GM21825 (cell line): Measurements from ENCODE around the gene NRXN3.

Experiments used
- ATAC-seq: cut with Tn5 transposase; IDR thresholded peaks from one replicate; pipeline ENCODE4 v1.9.1; 2021; ENCODE audit warnings: mild to moderate bottlenecking, moderate library complexity; ENCODE audit not compliant: unreplicated experiment

The NRXN3 gene

DNA sequence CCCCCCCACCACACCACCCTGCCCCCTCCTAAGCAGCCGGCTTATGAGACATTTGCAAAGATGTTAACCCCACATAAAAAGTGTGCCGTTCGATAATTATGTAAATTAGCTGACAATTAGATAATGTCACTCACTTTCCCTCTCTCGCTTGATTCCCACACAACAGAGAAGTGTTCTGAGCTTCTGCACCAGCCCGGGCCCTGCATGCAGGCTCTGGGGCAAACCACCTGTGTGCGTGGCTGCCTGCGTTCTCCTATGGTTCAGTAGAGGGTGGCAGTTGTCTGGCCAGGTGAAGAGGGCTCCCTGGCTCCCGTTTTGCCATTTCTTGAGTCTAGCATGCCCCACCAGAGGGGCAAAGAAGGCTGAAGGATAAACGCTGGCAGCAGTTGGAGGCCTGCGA, 68.0 kb downstream of the NRXN3 start:
- ATAC-seq: no peak

GRCh38 chr14:78240567-78240966, 70.4 kb downstream of the NRXN3 start:
- no peak for ATAC-seq

DNA sequence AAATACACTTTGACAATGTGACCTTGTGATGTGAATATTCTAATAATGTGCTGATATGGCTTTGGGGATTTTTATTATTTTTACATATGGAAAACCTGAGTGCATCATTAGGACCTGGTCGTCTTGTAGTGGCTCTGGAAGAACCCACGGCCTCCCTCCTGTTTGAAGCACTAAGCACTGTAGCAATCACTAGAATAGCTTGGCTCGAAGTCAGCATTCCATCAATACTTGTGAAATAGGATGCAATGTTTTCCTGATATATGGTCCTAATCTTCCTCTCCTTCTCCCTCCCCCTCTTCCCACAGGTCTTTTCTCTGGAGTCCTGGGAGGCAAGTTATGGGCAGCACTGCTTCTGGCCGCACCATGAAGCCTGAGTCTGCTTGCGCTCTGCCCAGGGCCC, 71.9 kb downstream of the NRXN3 start:
- ATAC-seq: no peak

DNA sequence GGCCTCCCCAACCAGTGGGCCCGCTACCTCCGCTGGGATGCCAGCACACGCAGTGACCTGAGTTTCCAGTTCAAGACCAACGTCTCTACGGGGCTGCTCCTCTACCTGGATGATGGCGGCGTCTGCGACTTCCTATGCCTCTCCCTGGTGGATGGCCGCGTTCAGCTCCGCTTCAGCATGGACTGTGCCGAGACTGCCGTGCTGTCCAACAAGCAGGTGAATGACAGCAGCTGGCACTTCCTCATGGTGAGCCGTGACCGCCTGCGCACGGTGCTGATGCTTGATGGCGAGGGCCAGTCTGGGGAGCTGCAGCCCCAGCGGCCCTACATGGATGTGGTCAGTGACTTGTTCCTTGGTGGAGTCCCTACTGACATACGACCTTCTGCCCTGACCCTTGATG, 73.0 kb downstream of the NRXN3 start:
- no peak for ATAC-seq

GRCh38 chr14:78245238-78245637, 75.1 kb downstream of the NRXN3 start:
- ATAC-seq: no peak

DNA sequence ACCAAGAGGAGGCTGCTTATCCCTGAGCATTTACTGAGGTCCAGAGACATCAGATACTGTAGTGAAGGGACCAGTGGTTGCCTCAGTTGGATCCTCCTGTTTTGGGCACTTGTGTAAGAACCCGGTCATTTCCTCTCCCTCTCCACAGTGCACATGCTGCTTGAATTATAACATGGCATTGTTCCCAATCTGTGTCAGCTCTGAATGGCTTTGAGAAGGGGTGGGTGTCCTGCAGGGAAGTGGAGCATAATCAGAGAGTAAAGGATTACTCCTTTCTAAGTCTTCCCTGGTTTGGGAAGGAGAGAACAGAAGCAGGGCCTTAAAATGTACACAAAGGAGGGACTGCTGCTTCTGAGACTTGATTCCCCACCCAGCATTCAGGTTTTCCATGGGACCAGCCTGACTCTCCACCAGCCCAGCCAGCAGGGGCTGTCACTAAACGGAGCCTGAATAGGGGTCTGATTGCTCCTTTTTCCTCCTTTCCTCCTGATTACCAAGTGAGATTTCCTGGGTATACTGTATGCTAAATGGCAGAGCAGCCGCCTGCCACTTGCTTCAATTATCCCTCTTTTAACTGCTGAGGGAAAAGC, 78.4 kb downstream of the NRXN3 start:
- ATAC-seq: no peak

DNA sequence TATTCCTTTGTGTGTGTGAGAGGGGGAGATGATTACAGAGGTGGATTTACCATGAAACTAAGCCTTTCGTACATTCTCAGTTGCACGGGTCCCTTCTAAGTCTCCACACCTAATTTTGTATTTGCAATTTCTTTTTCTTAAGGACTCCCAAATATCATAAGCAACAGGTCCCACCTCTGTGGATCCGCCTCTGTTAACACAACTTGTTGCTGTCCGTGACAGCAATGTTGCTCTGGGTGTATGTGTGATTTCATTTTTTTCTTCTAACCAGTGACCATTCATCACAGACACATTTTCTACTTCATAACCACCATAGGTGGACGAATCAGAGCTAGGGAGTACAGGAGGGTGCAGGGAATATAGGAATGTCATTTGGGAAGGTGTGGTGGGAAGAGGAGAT, 81.1 kb downstream of the NRXN3 start:
- no peak for ATAC-seq

DNA sequence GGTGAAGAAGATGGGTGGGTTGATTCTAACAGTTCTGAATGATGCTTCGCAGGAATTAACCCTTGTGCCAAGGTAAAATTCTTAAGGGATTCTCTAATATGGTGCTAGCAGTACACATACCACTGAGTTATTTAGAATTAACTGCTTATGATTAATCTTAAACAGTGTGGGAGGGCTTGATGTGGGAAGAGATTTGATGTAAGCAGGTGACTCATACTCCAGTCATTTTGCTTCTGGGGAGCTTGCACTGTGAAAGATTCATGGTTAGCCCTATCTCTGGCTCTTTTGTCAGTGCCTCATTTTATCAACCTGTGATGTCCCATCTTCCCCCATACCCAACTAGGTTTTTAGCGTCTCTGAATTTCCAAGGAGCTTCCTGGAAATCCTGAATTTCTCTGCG, 83.8 kb downstream of the NRXN3 start:
- ATAC-seq: no peak

DNA sequence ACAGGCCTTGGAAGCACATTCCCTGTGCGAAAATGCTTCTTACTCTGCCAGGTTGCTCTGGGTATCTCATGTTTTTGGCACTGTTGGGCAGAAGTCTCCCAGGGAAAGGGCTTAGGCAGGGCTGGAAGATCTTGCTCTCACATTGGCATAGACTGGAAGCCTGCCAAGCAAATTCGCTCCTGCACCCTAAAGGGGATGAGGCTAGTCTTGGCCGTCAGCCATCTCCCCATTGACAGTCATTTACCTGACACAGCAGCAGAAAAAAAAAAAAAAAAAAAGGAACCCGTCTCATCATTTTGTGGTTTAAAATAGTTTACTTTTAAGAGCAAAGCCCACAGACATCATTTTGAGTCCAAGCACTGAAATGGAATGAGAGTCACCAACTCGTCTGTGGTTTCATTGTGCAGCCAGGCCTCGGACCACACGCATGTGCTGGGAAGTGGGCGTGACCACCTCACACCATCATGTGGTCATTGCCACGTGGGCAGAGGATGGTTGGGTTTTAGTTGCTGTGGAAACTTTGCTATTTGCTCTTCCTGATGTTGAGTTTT, 84.8 kb downstream of the NRXN3 start:
- no peak for ATAC-seq

GRCh38 chr14:78259831-78260230, 89.7 kb downstream of the NRXN3 start:
- no peak for ATAC-seq

GRCh38 chr14:78278464-78279250, 108.5 kb downstream of the NRXN3 start:
- ATAC-seq: no peak

GRCh38 chr14:78282437-78282836, 112.3 kb downstream of the NRXN3 start:
- no peak for ATAC-seq

GRCh38 chr14:78286210-78286609, 116.0 kb downstream of the NRXN3 start:
- ATAC-seq: no peak

GRCh38 chr14:78292003-78292402, 121.8 kb downstream of the NRXN3 start:
- peak; percentile 86 for ATAC-seq

- ATAC-seq: no peak
These were observed 127.7 kb downstream of the NRXN3 start for GRCh38 chr14:78297858-78298257.

GRCh38 chr14:78298298-78298697, 128.1 kb downstream of the NRXN3 start:
- no peak for ATAC-seq

GRCh38 chr14:78302841-78303240, 132.7 kb downstream of the NRXN3 start:
- ATAC-seq: no peak

- no peak for ATAC-seq
These were observed 137.5 kb downstream of the NRXN3 start for GRCh38 chr14:78307671-78308070.

- ATAC-seq: no peak
These were observed 137.9 kb downstream of the NRXN3 start for GRCh38 chr14:78308079-78308478.

DNA sequence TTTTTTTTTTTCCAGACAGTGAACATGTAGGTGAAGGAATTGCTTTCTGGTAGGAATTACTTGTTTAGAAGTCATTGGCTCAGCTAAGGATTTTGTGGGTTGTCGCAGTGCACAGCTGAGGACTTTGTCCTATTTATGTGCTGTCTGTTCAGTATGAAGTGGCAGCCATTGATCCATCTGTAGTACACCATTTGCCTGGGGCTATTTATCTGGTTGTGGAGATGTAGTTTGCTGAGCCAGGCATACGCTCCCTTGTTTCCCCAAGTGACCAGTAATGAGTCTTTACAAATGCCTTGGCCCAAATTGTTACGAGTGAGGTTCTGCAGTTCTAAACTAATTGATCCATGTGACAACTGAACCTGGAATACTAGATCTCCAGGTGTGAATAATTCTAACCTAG, 140.1 kb downstream of the NRXN3 start:
- no peak for ATAC-seq

- no peak for ATAC-seq
These were observed 143.3 kb downstream of the NRXN3 start for GRCh38 chr14:78313499-78313898.

DNA sequence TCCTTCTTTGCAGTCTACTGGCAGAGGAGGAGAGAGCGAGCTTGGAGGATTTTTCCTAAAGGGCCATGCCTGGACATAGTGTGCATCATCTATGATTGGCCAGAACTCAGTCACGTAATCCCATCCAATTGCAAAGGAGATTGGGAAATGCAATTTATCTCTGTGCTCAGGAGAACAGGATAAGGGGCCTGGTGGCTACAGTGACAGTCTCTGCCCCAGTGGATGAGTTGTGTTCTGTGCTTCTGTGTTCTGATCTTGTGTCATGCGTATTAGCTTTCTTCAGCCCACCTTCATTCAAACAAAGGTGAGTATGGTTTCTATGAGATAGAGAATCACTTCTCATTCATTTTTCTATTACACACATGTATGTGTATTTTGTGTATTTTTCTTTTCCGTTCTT, 144.3 kb downstream of the NRXN3 start:
- ATAC-seq: no peak
